ENCODE measurements around the gene P2RX7. TPM values are rescaled to one million over a fixed set of nuclear protein-coding genes. Genes with fewer than 3 reads are reported as not detected.

The P2RX7 gene
- total and polyA plus RNA-seq, 9 of the 15 experiments (the other 6 are each of a cell fraction or from before 2014, with no cell fraction given), result 0.04 to 0.65 (median 0.30) TPM

DNA sequence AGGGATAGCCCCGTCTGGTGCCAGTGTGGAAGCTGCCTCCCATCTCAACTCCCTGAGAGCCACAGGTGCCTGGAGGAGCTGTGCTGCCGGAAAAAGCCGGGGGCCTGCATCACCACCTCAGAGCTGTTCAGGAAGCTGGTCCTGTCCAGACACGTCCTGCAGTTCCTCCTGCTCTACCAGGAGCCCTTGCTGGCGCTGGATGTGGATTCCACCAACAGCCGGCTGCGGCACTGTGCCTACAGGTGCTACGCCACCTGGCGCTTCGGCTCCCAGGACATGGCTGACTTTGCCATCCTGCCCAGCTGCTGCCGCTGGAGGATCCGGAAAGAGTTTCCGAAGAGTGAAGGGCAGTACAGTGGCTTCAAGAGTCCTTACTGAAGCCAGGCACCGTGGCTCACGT, 51.7 kb downstream of the P2RX7 start (continued):
- TF ChIP-seq ZNF175 (CRISPR knock-in tag; IDR thresholded peaks at IDR 0.05; ENCODE audit: low read depth), result no peak
- TF ChIP-seq, protein P1, sequence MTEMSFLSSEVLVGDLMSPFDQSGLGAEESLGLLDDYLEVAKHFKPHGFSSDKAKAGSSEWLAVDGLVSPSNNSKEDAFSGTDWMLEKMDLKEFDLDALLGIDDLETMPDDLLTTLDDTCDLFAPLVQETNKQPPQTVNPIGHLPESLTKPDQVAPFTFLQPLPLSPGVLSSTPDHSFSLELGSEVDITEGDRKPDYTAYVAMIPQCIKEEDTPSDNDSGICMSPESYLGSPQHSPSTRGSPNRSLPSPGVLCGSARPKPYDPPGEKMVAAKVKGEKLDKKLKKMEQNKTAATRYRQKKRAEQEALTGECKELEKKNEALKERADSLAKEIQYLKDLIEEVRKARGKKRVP (CRISPR knock-in tag; IDR thresholded peaks at IDR 0.05), result no peak
- TF ChIP-seq, protein P2, sequence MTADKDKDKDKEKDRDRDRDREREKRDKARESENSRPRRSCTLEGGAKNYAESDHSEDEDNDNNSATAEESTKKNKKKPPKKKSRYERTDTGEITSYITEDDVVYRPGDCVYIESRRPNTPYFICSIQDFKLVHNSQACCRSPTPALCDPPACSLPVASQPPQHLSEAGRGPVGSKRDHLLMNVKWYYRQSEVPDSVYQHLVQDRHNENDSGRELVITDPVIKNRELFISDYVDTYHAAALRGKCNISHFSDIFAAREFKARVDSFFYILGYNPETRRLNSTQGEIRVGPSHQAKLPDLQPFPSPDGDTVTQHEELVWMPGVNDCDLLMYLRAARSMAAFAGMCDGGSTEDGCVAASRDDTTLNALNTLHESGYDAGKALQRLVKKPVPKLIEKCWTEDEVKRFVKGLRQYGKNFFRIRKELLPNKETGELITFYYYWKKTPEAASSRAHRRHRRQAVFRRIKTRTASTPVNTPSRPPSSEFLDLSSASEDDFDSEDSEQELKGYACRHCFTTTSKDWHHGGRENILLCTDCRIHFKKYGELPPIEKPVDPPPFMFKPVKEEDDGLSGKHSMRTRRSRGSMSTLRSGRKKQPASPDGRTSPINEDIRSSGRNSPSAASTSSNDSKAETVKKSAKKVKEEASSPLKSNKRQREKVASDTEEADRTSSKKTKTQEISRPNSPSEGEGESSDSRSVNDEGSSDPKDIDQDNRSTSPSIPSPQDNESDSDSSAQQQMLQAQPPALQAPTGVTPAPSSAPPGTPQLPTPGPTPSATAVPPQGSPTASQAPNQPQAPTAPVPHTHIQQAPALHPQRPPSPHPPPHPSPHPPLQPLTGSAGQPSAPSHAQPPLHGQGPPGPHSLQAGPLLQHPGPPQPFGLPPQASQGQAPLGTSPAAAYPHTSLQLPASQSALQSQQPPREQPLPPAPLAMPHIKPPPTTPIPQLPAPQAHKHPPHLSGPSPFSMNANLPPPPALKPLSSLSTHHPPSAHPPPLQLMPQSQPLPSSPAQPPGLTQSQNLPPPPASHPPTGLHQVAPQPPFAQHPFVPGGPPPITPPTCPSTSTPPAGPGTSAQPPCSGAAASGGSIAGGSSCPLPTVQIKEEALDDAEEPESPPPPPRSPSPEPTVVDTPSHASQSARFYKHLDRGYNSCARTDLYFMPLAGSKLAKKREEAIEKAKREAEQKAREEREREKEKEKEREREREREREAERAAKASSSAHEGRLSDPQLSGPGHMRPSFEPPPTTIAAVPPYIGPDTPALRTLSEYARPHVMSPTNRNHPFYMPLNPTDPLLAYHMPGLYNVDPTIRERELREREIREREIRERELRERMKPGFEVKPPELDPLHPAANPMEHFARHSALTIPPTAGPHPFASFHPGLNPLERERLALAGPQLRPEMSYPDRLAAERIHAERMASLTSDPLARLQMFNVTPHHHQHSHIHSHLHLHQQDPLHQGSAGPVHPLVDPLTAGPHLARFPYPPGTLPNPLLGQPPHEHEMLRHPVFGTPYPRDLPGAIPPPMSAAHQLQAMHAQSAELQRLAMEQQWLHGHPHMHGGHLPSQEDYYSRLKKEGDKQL (CRISPR knock-in tag; IDR thresholded peaks at IDR 0.05; ENCODE audit: borderline replicate concordance), result no peak
- TF ChIP-seq ZNF75A (CRISPR knock-in tag; IDR thresholded peaks at IDR 0.05), result no peak
- TF ChIP-seq RFX7 (CRISPR knock-in tag; IDR thresholded peaks at IDR 0.05), result no peak
- TF ChIP-seq ELF4 (CRISPR knock-in tag; IDR thresholded peaks at IDR 0.05), result no peak
- TF ChIP-seq KDM5B (IDR thresholded peaks at IDR 0.05; ENCODE audit: insufficient replicate concordance, low read depth, low read length), result no peak
- no peak for TF ChIP-seq U2AF2 (optimal IDR thresholded peaks at IDR 0.05; ENCODE audit: low read depth, low read length)
